ENCODE data around the gene MTMR3. TPM values are rescaled to one million over a fixed set of nuclear protein-coding genes. Genes with fewer than 3 reads are reported as not detected.

The MTMR3 gene
- total RNA-seq, 1 experiment from 2014 or later = 11.2 TPM

GRCh38 chr22:29912605-29913398 is 29.8 kb downstream of the MTMR3 start:
- no peak for DNase-seq (ENCODE audit: extremely low read depth, low read depth)

GRCh38 chr22:29914165-29914564 is 31.2 kb downstream of the MTMR3 start:
- DNase-seq (ENCODE audit: extremely low read depth, low read depth) = no peak

- no peak for DNase-seq (ENCODE audit: extremely low read depth, low read depth)
Observed at GRCh38 chr22:29914991-29915533, 32.1 kb downstream of the MTMR3 start.

GRCh38 chr22:29916007-29916544 is 33.1 kb downstream of the MTMR3 start:
- DNase-seq (ENCODE audit: extremely low read depth, low read depth) = no peak

GRCh38 chr22:29917052-29917902 is 34.3 kb downstream of the MTMR3 start:
- no peak for DNase-seq (ENCODE audit: extremely low read depth, low read depth)

GRCh38 chr22:29925402-29925801 is 42.4 kb downstream of the MTMR3 start:
- DNase-seq (ENCODE audit: extremely low read depth, low read depth) = no peak

GRCh38 chr22:29926057-29926456 is 43.1 kb downstream of the MTMR3 start:
- no peak for DNase-seq (ENCODE audit: extremely low read depth, low read depth)

GRCh38 chr22:29932136-29932535 is 49.2 kb downstream of the MTMR3 start:
- no peak for DNase-seq (ENCODE audit: extremely low read depth, low read depth)

- no peak for DNase-seq (ENCODE audit: extremely low read depth, low read depth)
Observed at GRCh38 chr22:29933619-29934018, 50.6 kb downstream of the MTMR3 start.

GRCh38 chr22:29934596-29934995 is 51.6 kb downstream of the MTMR3 start:
- DNase-seq (ENCODE audit: extremely low read depth, low read depth) = no peak

GRCh38 chr22:29936186-29936585 is 53.2 kb downstream of the MTMR3 start:
- no peak for DNase-seq (ENCODE audit: extremely low read depth, low read depth)

GRCh38 chr22:29937940-29938693 is 55.1 kb downstream of the MTMR3 start:
- DNase-seq (ENCODE audit: extremely low read depth, low read depth) = no peak

- DNase-seq (ENCODE audit: extremely low read depth, low read depth) = no peak
Observed at GRCh38 chr22:29940526-29940925, 57.6 kb downstream of the MTMR3 start.

GRCh38 chr22:29944339-29944738 is 61.4 kb downstream of the MTMR3 start:
- DNase-seq (ENCODE audit: extremely low read depth, low read depth) = no peak

- DNase-seq (ENCODE audit: extremely low read depth, low read depth) = no peak
Observed at GRCh38 chr22:29945435-29945834, 62.5 kb downstream of the MTMR3 start.

- DNase-seq (ENCODE audit: extremely low read depth, low read depth) = no peak
Observed at GRCh38 chr22:29946220-29946619, 63.2 kb downstream of the MTMR3 start.

- DNase-seq (ENCODE audit: extremely low read depth, low read depth) = no peak
Observed at GRCh38 chr22:29947410-29948384, 64.7 kb downstream of the MTMR3 start.

- no peak for DNase-seq (ENCODE audit: extremely low read depth, low read depth)
Observed at GRCh38 chr22:29948385-29948769, 65.4 kb downstream of the MTMR3 start.

- no peak for DNase-seq (ENCODE audit: extremely low read depth, low read depth)
Observed at GRCh38 chr22:29949872-29950271, 66.9 kb downstream of the MTMR3 start.

Measured in NCI-H460 (cell line).